GM18907 (cell line): ENCODE results near the gene PIWIL4.
"Not testable (repeated sequence)": the region's sequence is repeated elsewhere in the genome, so short reads cannot be mapped to it uniquely, and the experiment has no call there.

ENCODE experiments used
- ATAC-seq: cut with Tn5 transposase; IDR thresholded peaks from one replicate; pipeline ENCODE4 v1.9.1; 2021; ENCODE audit warnings: mild to moderate bottlenecking, moderate library complexity; ENCODE audit not compliant: unreplicated experiment

The PIWIL4 gene

DNA sequence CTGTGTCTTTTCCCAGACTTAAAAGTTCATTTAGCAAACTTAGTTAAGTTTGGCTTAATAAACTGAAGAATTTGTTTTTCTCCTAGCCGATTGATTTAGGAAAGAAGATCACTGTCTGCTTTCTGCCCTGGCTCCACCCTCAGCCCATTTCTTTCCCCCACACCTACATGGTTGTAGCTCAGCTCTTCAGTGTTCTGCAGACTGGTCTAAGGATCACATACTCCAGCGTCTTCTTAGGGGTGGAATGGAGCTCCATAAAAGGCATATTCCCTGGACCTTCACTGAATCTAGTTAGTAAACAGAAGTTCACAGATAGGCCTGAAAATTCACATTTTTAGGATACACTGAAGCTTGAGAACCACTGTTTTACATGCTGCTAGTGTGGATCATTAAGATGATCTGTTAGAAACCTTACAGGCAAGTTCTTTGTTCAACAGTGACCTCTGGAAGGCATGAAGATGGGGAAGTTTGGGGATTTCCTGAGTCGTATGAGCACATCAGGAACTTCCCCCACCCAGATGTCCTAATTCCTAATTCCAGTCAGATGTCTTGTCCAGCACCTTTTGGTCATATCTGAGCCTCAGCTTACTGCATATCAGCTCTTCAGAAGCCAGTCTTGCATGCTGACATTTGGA, 16.8 kb downstream of the PIWIL4 start:
- ATAC-seq, result peak; percentile 65

DNA sequence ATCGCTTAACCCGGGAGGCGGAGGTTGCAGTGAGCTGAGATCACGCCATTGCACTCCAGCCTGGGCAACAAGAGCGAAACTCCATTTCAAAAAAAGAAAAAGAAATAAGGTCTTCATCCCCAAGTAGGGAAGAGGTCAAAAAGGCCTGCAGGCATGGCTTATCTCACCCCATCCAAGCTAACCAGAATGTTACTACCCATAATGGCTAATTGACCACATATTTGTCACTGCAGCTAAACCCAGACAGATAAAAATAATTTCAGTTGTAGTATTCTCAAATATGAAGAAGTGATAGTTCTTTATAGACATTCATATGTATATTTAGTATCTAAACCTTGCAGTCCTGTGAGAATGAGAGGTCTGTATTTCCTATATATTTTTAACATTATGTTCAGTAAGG, 17.8 kb downstream of the PIWIL4 start:
- ATAC-seq, result no peak

- ATAC-seq, result no peak
These were observed 18.2 kb downstream of the PIWIL4 start for GRCh38 chr11:94585399-94585798.

GRCh38 chr11:94586546-94586945, 19.4 kb downstream of the PIWIL4 start:
- ATAC-seq, result no peak

DNA sequence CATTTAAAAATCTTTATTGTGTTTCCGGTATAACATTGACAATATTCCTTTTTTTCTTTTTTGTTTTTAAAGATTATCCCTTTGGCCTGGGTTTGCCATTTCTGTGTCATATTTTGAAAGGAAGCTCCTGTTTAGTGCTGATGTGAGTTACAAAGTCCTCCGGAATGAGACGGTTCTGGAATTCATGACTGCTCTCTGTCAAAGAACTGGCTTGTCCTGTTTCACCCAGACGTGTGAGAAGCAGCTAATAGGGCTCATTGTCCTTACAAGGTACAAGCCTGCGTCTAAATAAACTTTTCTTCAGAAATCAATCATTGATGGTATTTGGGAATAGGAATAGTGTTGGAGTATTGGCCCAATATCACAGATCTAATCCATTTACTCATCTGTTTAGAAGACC, 19.8 kb downstream of the PIWIL4 start:
- ATAC-seq, result no peak

DNA sequence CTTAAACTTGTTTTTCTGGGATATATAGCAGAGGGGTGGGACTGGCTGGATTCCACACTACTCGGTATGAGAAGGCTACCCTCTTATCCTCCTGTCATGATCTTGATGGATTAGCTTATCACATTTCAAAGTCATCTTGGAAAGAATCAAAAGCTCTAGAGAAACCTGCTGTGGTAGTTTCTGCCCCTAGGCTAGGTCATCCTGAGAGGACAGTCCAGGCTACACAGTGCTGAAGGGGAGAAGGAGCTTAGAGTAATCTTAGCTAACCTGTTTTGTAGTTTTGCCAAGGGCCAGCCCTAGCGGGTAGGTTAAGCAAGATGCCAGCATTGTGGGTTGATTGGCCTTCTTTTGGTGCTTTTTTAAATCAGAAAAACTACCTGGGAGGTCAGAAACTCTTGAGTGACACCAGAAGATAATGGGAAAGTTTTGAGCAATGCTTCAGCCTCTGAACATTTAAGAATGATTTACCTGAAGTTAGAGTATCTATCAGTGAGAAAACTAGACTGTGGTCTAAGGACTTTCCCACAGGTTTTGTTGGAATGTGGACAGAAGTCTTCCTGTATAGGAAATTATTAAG, 21.3 kb downstream of the PIWIL4 start:
- ATAC-seq, result peak; percentile 49

- no peak for ATAC-seq
These were observed 23.3 kb downstream of the PIWIL4 start for GRCh38 chr11:94590352-94591041.

DNA sequence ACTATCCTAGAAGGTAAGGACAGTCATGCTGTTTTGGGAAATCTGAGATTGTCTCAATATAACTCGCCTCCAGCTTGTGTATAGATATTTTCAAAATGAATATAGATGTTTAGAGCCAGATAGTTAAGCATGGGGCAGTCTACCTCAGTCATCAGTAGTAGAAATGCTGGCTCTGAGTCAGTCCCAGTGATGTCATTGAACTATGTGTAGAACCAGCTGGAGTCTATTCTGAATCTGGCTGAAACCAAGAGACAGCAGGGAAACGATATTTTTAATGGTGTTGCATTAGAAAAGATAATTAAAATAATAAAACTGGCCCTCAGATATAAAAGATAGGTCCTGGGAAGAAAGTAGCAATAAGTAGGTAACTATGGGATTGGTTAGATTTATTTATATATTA, 25.9 kb downstream of the PIWIL4 start:
- peak; percentile 82 for ATAC-seq

GRCh38 chr11:94595076-94595475, 27.9 kb downstream of the PIWIL4 start:
- peak; percentile 47 for ATAC-seq

- ATAC-seq, result no peak
These were observed 30.7 kb downstream of the PIWIL4 start for GRCh38 chr11:94597896-94598295.

DNA sequence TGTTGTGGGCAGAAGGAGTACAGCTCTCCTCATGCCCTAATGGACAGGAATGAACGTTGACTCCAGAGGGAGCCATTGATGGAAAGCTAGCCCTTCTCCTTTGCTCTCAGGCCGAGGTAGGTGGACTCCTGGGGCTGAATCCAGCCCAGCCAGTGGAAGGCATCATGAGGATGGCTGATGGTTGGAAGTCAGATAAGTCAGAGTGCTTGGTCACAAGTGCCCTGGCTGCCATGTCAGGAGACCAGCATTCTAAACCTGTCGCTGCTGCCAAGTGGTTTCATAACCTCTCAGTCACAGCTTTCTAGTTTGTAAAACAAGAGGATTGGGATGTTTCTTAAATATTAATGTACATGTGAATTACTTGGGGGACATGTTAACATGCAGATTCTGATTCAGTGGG, 32.3 kb downstream of the PIWIL4 start:
- ATAC-seq, result no peak

DNA sequence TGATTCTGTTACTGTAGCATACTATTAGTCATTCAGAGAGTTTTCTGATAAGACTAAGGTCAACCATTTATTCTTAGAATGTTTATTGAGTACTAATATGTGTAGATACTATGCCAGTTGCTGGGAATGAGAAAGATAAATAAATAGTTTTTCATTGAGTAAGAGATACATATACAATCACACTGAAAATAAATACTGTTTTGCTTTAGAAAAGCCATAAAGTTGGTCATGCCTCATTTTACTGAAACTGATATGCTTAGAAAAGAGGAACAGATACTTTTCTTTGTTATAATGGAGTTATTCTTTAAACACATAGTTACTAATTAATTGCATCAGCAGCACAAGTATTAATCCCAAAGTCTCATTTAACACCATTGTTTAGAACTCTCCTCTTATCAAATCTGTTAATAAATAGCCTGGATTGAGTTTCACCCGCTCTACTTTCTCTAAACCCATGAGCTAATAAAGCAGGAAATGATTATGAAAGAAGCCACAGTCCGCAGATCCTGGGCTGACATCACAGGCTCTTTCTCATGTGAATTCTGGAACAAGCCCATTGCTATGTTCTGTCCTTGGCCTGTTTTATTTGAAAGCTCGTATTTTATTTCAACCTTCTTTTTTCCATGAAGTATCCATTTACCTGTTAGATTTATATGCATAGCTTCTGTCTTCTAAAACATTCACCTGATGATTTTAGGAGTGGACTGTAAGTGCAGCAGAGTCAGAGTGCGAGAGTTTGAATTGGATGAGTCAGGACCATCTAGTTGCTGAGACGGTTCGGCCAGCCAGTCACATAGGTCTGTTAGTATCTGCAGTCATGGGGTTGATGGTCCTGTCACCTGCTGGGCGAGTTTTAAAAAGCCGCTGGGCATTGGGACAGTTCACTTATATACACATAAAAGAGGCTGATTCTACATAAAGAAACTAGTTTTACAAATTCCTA, 35.5 kb downstream of the PIWIL4 start:
- ATAC-seq, result peak; percentile 95

GRCh38 chr11:94603587-94603986, 36.4 kb downstream of the PIWIL4 start:
- ATAC-seq, result no peak

GRCh38 chr11:94604482-94604881, 37.3 kb downstream of the PIWIL4 start:
- no peak for ATAC-seq

DNA sequence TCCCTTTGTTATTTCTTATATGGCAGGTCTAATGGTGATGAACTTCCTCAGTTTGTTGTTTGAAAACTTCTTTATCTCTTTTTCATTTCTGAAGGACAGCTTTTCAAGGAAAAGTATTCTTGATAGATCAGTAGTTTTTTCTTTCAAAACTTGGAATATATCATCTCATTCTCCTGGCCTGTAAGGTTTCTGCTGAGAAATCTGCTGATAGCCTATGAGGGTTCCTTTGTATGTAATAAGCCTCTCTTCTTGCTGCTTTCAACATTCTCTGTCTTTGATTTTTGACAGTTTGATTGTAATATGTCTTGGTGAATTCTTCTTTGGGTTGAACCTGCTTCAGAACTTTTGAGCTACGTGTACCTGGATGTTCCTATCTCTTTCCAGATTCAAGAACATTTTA, 46.0 kb downstream of the PIWIL4 start:
- no peak for ATAC-seq

- peak; percentile 97 for ATAC-seq
These were observed 56.1 kb downstream of the PIWIL4 start for GRCh38 chr11:94623120-94623735.

- ATAC-seq, result not testable (repeated sequence)
These were observed 58.3 kb downstream of the PIWIL4 start for GRCh38 chr11:94625422-94625821.

DNA sequence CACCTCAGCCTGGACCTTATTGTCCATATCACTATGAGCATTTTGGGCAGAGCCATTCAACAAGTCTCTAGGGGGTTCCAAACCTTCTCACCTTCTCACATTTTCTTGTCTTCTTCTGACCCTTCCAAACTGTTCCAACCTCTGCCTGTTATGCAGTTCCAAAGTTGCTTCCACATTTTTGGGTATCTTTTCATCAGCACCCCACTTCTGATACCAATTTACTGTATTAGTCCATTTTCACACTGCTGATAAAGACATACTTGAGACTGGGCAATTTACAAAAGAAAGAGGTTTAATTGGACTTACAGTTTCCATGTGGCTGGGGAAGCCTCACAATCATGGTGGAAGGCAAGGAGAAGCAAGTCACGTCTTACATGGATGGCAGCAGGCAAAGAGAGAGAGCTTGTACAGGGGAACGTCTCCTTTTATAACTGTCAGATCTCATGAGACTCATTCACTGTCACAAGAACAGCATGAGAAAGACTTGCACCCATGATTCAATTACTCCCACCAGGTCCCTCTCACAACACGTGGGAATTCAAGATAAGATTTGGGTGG, 59.9 kb downstream of the PIWIL4 start:
- not testable (repeated sequence) for ATAC-seq

GRCh38 chr11:94629741-94630140, 62.6 kb downstream of the PIWIL4 start:
- ATAC-seq, result no peak

DNA sequence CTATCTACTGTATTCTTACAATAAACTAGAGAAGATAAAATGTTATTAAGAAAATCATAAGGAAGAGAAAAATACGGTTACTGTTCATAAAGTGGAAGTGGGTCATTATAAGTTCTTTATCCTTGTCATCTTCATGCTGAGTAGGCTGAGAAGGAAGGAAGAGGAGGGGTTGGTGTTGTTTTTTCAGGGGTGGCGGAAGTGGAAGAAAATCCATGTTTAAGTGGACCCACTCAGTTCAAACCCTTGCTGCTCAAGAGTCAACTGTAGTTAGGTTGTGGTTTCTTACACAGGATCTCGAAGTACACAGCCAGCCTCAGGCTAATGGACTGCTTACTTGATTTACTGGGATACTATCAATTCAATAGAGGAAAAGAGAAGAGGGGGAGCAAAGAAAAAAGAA, 63.1 kb downstream of the PIWIL4 start:
- no peak for ATAC-seq

DNA sequence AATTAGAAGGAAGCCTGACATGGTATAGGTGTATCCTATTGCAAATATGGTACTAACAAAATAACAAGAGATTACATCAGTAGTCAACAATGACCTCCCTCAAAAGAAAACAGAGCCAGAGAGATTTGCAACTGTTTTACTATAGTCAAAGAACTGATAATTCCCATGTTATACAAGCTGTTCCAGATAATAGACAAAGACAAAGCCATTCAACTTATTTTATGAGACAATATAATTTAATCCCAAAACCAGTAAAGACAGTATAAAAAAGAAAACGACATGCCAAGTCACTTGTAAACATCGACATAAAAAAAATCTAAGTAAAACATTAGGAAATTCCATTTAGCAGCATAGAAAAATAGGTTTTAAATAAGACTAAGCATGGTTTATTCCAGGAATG, 65.2 kb downstream of the PIWIL4 start:
- ATAC-seq, result no peak
